Osteoblast (primary cell): ENCODE data around the gene IZUMO1R. TPM values are rescaled to one million over a fixed set of nuclear protein-coding genes. Genes with fewer than 3 reads are reported as not detected.

Source experiments
- DNase-seq: peaks from one replicate; pipeline ENCODE4 v3.0.0; 2011; ENCODE audit warnings: low spot score, mixed read lengths; ENCODE audit not compliant: insufficient read length; ENCODE audit errors: missing footprints
- H2AFZ ChIP-seq: 2 replicates; pipeline ENCODE4 v1.6.0; 2011; ENCODE audit warnings: mild to moderate bottlenecking, low read length
- H3K27ac ChIP-seq: 2 replicates; pipeline ENCODE4 v1.5.1; 2011; ENCODE audit warnings: mild to moderate bottlenecking, low read depth, low read length, moderate library complexity
- H3K27me3 ChIP-seq: 2 replicates; pipeline ENCODE4 v1.6.0; 2012; ENCODE audit warnings: mild to moderate bottlenecking, control low read depth, inconsistent platforms, low read length, moderate library complexity; ENCODE audit not compliant: insufficient read depth
- H3K36me3 ChIP-seq: 2 replicates; pipeline ENCODE4 v1.5.1; 2011; ENCODE audit warnings: mild to moderate bottlenecking, low read length, control low read depth, moderate library complexity; ENCODE audit not compliant: insufficient read depth
- H3K4me1 ChIP-seq: 2 replicates; pipeline ENCODE4 v1.5.1; 2011; ENCODE audit warnings: mild to moderate bottlenecking, low read length, control low read depth, moderate library complexity; ENCODE audit not compliant: insufficient read depth
- H3K4me2 ChIP-seq: 2 replicates; pipeline ENCODE4 v1.6.0; 2011; ENCODE audit warnings: mild to moderate bottlenecking, low read length; ENCODE audit not compliant: insufficient read depth
- H3K4me3 ChIP-seq: fragments of 200-600 bp; sonication (generic); 3 replicates; pipeline ENCODE4 v1.5.1; 2012; ENCODE audit warnings: mild to moderate bottlenecking, low read length, inconsistent platforms; ENCODE audit not compliant: insufficient read depth
- H3K79me2 ChIP-seq: 2 replicates; pipeline ENCODE4 v1.6.0; 2012; ENCODE audit warnings: mild to moderate bottlenecking, low read length, control low read depth, inconsistent platforms; ENCODE audit not compliant: insufficient read depth
- H3K9me3 ChIP-seq: 2 replicates; pipeline ENCODE4 v1.5.1; 2011; ENCODE audit warnings: low read depth, low read length, control low read depth
- H4K20me1 ChIP-seq: 2 replicates; pipeline ENCODE4 v1.6.0; 2012; ENCODE audit warnings: mild to moderate bottlenecking, low read length, control low read depth; ENCODE audit not compliant: insufficient read depth
- total RNA-seq: library from RNA; depleted of rRNA; stranded (reverse); fragments of >200 nt; gene quantifications from 2 replicates; pipeline ENCODE4 v1.2.3, GENCODE V29; 2012
- TF ChIP-seq, protein P1 (sequence below): IDR thresholded peaks from 2 replicates; pipeline ENCODE4 v1.5.1; 2011; ENCODE audit warnings: mild to moderate bottlenecking, low read depth, low read length, moderate library complexity; ENCODE audit errors: extremely low read depth

The IZUMO1R gene
- total RNA-seq, 1 donor = not detected

DNA sequence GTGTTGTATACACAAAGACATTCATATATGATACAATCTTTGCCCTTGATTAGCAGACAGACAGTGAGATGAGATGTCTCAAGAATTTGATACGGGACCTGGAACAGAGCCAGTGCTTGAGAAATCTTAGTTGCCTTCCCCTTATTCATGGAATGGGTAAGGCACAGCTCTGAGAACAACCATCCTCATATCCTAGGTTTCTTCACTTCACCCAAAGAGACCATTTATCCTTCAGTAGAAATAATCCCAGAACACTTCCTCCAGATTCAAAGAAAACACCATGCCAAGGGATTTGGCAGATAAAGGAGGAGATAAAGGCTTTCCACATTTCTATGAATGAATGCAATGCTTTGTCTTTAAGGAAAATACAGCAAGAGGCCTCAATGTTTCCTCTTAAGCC is 8.8 kb upstream of the IZUMO1R start:
- Histone ChIP-seq H3K27me3 (no peaks in the 10 kb centered on the region), H3K36me3 (no peaks in the 10 kb centered on the region), H2AFZ (no peak overlapping the region), H3K4me1 (no peaks in the 10 kb centered on the region), H3K79me2 (no peaks in the 10 kb centered on the region), H3K4me3 (no peak overlapping the region), H4K20me1 (no peaks in the 10 kb centered on the region), H3K4me2 (no peak overlapping the region), H3K27ac (no peak overlapping the region), H3K9me3 (no peaks in the 10 kb centered on the region)
- TF ChIP-seq, protein P1, sequence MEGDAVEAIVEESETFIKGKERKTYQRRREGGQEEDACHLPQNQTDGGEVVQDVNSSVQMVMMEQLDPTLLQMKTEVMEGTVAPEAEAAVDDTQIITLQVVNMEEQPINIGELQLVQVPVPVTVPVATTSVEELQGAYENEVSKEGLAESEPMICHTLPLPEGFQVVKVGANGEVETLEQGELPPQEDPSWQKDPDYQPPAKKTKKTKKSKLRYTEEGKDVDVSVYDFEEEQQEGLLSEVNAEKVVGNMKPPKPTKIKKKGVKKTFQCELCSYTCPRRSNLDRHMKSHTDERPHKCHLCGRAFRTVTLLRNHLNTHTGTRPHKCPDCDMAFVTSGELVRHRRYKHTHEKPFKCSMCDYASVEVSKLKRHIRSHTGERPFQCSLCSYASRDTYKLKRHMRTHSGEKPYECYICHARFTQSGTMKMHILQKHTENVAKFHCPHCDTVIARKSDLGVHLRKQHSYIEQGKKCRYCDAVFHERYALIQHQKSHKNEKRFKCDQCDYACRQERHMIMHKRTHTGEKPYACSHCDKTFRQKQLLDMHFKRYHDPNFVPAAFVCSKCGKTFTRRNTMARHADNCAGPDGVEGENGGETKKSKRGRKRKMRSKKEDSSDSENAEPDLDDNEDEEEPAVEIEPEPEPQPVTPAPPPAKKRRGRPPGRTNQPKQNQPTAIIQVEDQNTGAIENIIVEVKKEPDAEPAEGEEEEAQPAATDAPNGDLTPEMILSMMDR = no peak
- DNase-seq = no peak

DNA sequence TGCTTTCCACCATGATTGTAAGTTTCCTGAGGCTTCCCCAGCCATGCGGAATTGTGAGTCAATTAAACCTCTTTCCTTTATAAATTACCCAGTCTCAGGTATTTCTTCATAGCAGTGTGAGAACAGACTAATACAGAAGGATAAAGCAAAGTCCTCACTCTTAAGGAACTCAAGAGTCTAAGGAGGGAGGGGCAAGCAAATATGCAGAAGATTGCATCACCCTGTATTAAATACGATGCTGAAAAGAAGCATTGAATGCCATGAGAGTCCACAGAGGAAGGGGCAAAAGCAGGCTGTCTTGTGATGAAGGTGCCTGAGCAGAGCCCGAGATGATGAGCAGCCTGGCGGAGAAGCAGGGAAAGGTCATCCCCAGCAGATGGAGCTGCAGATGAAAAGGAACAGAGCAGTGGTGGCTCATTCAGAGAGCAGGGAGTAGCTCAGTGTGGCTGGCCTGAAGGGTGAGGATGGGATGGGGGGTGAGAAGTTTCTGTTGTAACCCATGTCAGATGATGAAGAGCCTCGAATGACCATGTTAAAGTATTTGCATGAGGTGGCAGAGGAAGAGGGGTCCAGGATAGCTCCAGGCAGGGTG is 6.3 kb upstream of the IZUMO1R start:
- Histone ChIP-seq H3K4me1 (no peaks in the 10 kb centered on the region), H3K36me3 (no peaks in the 10 kb centered on the region), H3K9me3 (no peaks in the 10 kb centered on the region), H3K27ac (no peak overlapping the region), H3K4me2 (no peak overlapping the region), H2AFZ (no peak overlapping the region), H3K4me3 (no peak overlapping the region), H4K20me1 (no peaks in the 10 kb centered on the region), H3K79me2 (no peaks in the 10 kb centered on the region), H3K27me3 (no peaks in the 10 kb centered on the region)
- DNase-seq = no peak
- TF ChIP-seq, protein P1 = peak; percentile 14

DNA sequence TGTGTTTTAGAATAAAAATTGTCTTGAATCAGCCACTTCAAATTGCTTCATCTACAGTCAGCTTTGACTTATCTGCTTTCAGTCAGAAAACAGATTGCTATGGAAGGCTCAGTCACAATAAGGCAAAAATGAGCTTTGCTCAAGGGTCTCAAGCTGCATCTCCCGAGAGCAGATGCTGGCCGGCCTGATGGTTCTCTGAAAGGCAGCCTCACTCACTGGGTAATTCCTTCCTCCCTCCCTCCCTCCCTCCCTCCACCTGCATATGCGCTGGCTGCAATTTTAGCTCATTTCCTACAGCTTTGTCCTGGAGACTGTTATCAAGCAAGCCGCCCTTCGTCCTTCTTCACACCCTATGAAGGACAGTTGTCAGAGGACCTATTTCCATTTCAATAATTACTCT is 1.6 kb upstream of the IZUMO1R start:
- Histone ChIP-seq H3K9me3 (no peaks in the 10 kb centered on the region), H3K36me3 (no peaks in the 10 kb centered on the region), H3K4me3 (no peak overlapping the region), H3K4me1 (peaks cover 7% of the 10 kb centered on the region), H3K27me3 (no peaks in the 10 kb centered on the region), H2AFZ (no peak overlapping the region), H3K79me2 (no peaks in the 10 kb centered on the region), H3K27ac (no peak overlapping the region), H4K20me1 (no peaks in the 10 kb centered on the region), H3K4me2 (no peak overlapping the region)
- TF ChIP-seq, protein P1 = no peak
- DNase-seq = no peak

DNA sequence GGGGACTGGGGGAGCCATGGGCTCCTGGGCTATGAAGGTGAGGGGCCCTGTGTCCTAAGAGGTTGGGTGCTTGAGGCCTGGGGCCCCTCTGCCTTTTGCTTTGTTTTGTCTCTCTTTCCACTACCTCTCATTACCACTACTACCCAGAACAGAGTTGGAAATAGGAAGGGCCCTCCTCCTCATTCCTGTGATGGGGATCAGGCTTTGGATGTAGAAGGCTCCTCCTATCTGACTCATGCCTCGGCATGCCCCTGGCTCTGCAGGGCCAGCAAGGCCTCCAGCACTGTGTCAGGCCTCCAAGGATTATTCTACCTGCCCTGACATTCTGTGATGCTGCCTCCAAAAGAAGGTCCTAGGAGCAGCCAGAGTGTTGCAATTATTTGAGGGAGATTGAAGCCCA is 766 bp downstream of the IZUMO1R start:
- Histone ChIP-seq H4K20me1 (no peaks in the 10 kb centered on the region), H3K27me3 (no peaks in the 10 kb centered on the region), H3K4me1 (peaks cover 7% of the 10 kb centered on the region), H3K4me3 (no peak overlapping the region), H3K36me3 (no peaks in the 10 kb centered on the region), H2AFZ (no peak overlapping the region), H3K4me2 (peak overlapping the region; percentile 33), H3K27ac (no peak overlapping the region), H3K79me2 (no peaks in the 10 kb centered on the region), H3K9me3 (no peaks in the 10 kb centered on the region)
- TF ChIP-seq, protein P1 = no peak
- peak; percentile 80 for DNase-seq
